GM12872 (cell line): ENCODE data around the gene BARD1.

Experiments
- TF ChIP-seq, protein P1 (sequence below): IDR thresholded peaks from 3 replicates; pipeline ENCODE4 v1.5.1; 2011; ENCODE audit warnings: low read depth, mild to moderate bottlenecking, low read length, moderate library complexity; ENCODE audit not compliant: insufficient read depth

BARD1 gene

GRCh38 chr2:214830794-214831346, 21.4 kb upstream of the BARD1 start:
- TF ChIP-seq, protein P1, sequence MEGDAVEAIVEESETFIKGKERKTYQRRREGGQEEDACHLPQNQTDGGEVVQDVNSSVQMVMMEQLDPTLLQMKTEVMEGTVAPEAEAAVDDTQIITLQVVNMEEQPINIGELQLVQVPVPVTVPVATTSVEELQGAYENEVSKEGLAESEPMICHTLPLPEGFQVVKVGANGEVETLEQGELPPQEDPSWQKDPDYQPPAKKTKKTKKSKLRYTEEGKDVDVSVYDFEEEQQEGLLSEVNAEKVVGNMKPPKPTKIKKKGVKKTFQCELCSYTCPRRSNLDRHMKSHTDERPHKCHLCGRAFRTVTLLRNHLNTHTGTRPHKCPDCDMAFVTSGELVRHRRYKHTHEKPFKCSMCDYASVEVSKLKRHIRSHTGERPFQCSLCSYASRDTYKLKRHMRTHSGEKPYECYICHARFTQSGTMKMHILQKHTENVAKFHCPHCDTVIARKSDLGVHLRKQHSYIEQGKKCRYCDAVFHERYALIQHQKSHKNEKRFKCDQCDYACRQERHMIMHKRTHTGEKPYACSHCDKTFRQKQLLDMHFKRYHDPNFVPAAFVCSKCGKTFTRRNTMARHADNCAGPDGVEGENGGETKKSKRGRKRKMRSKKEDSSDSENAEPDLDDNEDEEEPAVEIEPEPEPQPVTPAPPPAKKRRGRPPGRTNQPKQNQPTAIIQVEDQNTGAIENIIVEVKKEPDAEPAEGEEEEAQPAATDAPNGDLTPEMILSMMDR, result peak; percentile 25; the same call in 1 of the 3 replicates

DNA sequence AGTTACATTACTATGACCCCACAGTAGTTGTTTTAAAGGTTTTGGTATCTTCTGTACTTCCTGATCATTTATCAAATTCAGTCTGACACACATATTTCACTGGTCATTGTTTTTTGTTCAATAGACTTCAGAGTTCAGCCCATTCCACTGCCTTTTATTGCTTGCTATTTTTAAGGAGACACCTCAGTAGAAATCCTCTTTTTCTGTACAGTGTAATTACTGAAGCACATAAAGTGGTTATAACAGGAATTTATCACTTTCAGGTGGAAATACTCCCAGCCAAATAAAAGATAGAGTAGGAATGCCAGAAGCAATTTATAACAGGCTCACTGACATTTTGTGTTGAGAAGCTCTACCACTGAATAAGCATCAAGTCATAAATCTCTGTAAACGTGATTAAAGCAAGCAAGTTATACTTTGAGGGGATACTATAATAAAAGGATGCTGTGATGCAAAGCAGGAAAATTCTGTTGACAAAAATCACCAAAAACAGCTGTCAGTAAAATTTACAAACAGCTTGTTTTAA, 6.6 kb upstream of the BARD1 start:
- TF ChIP-seq, protein P1, result no peak

DNA sequence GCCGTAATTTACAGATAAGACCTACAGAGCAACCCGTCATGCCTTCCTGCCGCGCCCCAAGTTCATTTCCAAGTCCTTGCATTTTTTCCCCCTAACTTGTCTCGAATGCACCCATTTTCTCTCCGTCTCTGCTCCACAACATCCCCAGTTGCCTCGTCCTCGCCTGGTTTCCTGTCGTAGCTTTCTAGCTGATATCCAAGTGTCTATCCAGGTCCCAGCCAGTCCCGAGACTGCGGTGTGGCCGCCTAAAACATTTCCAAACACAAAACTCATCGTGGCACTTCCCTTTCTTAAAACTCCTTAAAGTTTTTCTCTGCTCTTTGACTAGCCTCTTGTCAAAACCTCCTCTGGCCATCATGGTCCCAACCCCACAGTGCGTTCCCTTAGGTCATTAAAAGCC, 1.2 kb upstream of the BARD1 start:
- TF ChIP-seq, protein P1, result no peak

- TF ChIP-seq, protein P1, result no peak
Measured at GRCh38 chr2:214809751-214810564, 475 bp upstream of the BARD1 start.

DNA sequence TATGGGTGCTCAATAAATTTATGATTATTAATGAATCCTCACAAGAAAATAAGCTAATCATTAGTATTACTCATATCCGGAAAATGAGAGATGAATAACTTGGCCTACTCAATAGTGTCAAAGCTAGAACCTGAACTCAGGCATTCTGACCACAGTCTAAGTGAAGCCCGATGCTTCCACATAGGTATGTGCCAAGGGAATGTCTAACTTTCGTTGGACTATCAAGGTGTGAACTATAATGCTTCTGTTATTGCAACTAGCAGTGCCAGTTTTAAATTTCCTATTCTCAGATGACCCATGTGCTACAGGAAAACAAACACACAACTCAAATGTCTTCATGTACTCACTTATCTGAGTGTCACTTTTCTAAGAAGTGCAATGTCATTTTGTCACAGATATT, 1.8 kb downstream of the BARD1 start:
- TF ChIP-seq, protein P1, result no peak

GRCh38 chr2:214801768-214802397, 7.6 kb downstream of the BARD1 start:
- TF ChIP-seq, protein P1, result no peak

DNA sequence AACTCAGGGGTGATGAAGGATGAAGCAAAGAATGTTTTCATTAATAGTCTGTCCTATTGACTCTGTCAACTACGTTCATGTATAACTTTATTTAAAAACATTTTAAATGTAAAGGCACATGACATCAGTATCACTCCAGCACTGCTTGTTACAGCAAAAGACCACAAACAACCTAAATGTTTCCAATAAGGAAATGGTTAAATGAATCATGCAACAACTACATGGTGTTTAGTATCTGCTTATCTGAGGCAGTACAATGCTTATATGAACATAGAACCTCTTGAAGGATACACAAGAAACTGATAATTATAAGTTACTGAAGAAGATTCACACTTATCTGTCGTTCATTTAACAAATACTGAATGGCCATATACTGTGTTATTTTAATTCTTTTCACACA, 8.4 kb downstream of the BARD1 start:
- TF ChIP-seq, protein P1, result no peak
